NCI-H226 (cell line): Measurements from ENCODE around the gene INVS.
A peak's percentile ranks its signal among the peaks of the same experiment; 100 is the strongest.
"Not testable (repeated sequence)": the region's sequence is repeated elsewhere in the genome, so short reads cannot be mapped to it uniquely, and the experiment has no call there.

Source experiments
- DNase-seq: peaks from one replicate; pipeline ENCODE4 v3.0.0-alpha.2; 2015

The INVS gene, protein sequence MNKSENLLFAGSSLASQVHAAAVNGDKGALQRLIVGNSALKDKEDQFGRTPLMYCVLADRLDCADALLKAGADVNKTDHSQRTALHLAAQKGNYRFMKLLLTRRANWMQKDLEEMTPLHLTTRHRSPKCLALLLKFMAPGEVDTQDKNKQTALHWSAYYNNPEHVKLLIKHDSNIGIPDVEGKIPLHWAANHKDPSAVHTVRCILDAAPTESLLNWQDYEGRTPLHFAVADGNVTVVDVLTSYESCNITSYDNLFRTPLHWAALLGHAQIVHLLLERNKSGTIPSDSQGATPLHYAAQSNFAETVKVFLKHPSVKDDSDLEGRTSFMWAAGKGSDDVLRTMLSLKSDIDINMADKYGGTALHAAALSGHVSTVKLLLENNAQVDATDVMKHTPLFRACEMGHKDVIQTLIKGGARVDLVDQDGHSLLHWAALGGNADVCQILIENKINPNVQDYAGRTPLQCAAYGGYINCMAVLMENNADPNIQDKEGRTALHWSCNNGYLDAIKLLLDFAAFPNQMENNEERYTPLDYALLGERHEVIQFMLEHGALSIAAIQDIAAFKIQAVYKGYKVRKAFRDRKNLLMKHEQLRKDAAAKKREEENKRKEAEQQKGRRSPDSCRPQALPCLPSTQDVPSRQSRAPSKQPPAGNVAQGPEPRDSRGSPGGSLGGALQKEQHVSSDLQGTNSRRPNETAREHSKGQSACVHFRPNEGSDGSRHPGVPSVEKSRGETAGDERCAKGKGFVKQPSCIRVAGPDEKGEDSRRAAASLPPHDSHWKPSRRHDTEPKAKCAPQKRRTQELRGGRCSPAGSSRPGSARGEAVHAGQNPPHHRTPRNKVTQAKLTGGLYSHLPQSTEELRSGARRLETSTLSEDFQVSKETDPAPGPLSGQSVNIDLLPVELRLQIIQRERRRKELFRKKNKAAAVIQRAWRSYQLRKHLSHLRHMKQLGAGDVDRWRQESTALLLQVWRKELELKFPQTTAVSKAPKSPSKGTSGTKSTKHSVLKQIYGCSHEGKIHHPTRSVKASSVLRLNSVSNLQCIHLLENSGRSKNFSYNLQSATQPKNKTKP

DNA sequence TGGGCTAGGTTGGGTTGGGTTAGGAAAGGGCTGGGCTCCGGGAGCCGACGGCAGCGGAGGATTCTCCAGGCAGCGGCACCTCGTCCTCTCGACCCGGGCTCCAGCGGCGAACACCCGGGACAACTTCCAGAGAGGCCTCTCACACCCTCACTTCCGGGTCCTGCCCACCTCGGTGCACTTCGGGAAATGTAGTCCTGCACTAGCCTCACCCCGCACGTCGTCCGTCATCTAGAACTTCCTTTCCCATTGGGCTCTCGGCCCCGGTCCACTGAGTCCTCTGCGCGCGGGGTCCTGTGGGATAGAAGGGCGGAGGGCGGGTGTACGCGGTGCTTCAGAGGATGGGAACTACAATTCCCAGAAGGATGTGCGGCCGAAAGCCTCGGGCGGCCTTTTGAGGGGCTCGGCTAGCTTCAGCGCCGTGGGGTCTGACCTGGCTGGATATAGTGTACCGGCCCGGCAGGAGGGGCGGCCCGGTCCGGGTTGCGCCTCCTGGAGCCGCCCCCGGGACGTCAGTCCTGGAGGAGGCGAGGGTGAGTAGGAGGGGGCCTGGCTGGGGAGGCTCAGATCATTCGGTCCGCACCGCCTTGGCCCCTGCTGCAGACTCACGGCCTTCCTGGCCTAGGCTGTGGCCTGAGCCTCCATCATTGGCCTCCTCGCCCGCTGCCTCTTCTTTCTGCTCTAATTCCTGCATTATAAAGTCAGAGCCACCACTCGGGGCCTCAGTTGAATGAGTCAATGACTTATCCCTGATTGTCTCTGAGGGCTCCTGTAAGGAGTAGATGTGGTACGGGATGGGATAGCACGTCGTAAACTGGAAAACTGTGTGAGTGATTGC lies at the start of gene INVS, which contains the start of gene ERP44:
INVS (plus strand) TSS at position 357 of the 835 bp plus-strand sequence. CDS start 5,279 bp downstream, outside the sequence.
ERP44 (minus strand) TSS at position 114 of the 835 bp plus-strand sequence. CDS start 160 bp downstream, outside the sequence.
- peak; percentile 100 for DNase-seq

DNA sequence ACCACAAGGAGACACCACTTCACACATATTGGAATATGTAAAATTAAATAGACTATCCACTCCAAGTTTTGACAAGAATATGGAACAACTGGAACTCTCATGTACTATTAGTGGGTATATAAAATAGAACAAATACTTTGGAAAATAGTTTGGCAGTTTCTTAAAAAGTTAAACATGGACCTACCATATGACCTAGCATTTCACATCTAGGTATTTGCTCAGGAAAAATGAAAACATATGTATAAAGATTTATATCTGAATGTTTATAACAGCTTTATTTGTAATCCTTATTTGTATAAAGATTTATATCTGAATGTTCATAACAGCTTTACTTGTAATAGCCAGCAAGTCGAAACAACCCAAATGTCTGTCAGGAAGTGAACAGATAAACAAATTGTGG lies 49.5 kb upstream of the INVS start:
- no peak for DNase-seq

DNA sequence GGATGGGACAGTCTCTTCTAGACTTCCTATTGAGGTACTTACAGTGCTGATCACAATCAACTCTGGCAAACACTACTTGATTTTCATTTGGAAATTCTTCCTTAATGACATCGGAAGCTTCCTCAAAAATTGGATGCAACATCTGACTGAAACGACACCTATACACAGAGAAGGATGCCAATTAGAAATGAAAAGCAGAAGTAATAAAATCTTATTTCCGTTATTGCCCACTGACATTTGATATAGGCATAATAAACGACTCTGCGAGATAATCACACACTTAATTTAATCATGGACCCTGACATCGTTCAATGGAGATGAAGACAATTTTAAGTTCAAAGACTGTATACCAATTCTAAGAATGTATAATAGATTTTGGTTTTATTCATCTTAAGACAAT lies 46.7 kb upstream of the INVS start:
- no peak for DNase-seq

DNA sequence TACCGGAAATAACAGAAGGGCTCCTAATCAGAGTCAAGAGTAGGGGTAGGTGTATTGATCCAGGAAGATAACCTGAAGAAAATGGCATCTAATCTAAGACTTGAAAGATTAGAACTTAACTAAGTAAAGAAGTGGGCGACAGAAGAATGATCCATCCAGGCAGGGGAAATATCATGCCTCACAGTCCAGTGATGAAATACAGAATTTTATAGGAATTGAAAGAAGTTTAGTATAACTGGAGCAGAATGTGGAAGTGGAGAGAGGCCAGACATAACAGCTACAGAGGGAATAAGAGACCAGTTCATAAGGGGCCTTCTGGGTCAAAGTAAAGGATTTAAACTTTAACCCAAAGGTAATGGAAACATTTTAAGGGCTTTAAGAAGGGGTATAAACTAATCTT lies 42.5 kb upstream of the INVS start:
- DNase-seq, result no peak

DNA sequence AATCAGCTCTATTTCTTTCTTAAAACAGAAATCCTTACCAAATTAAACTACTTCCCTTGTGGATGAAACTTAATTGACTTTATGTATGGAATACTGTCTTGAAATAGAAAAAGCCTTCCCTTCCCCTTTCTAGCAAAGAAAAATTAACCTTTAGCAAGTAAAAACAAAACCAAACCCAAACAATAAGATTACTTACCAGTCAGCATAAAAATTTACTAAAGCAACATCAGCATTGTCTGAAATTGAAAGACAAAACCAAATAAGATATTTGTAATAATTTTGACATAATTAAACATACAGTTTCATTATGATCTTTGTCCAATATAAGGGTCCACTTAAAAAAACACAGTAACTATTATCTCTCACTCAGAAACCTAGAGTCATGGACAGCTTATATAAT lies 41.4 kb upstream of the INVS start:
- DNase-seq, result no peak

DNA sequence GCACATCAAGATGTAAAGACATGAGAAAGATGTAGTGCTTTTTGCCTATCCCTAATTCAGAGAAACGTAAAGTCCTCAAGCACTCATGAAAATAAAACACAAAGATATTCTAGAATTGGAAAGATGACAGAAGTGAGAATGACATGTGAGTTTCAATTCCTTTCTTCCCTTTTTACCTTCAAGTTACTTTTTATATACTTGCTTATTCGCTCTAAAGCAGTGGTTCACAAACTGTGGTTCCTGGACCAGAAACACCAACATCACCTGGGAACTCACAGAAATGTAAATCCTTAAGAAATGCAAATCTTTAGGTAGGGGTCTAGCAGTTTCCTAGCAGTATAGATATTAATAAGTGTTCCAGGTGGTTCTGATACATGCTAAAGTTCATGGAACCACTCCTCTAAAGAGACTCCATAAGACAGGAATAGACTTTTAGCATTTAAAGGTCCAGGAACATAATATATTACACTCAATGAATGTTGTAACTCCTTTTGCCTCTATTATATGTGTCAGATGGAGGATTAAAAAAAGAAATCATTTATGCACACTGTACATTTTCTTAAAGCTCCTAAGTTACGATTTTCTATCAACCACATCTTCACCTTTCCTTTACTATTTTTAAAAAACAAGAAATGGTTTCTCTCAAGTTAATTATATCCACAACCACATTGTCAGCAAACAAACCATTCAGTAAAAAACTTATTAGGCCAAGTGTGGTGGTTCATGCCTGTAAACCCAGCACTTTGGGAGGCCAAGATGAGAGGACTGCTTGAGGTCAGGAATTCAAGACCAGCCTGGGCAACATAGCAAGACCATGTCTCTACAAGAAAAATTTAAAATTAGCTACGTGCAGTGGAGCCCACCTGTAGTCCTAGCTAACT lies 40.1 kb upstream of the INVS start:
- no peak for DNase-seq

DNA sequence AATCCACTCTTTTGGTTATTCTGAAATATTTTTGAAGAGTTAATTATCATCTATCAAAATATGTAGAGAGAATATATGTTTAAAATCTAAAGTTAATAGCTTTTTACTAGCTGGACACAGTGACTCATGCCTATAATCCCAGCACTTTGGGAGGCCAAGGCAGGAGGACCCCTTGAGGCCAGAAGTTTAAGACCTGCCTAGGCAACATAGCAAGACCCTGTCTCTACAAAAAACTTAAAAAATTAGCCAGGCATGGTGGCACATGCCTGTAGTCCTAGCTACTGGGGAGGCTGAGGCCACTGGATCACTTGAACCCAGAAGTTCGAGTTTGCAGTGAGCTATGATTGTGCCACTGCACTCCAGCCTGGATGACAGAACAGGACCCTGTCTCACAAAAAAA lies 36.4 kb upstream of the INVS start:
- not testable (repeated sequence) for DNase-seq

DNA sequence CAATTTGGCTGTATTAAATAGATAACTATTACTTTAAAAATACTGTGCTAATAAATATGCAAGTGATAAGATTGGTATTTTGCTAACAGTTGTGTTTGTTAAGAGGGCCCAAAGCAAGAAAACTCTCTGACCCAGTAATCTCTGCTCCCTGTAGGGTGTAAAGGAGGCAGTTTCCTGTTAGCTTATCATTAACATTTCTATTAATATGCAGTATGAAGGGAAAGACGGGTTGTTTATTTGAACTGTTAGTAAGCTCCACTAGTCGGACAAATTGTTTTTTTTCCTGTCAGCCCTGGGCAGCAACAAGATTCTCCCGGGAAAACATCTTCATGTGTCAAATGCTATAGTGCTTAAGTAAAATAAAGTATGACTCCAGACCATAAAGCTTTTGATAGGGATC lies 35.9 kb upstream of the INVS start:
- DNase-seq, result no peak

DNA sequence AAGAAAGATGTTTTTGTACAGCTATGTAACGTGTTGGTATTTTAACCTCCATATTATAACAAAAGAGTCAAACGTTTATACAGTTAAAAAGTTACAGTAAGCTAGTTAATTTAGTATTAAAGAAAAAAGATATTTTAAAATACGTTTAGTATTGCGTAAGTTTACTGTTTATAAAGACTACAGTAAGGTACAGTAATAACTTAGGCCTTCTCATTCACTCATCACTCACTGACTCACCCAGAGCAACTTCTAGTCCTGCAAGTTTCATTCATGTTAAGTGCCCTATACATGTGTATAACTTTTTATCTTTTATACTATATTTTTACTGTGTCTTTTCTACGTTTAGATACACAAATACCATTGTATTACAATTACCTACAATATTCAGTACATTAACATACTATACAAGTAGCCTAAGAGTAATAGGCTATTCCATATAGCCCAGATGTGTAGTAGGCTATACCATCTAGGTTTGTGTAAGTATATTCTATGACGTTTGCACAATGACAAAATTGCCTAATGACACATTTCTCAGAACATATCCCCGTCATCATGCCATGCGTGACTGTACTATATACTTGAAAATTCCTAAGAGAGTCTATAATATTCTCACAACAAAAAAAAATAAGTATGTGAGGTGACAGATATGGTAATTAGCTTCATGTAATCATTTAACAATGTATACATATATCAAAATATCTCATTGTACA lies 34.0 kb upstream of the INVS start:
- DNase-seq, result peak; percentile 46

DNA sequence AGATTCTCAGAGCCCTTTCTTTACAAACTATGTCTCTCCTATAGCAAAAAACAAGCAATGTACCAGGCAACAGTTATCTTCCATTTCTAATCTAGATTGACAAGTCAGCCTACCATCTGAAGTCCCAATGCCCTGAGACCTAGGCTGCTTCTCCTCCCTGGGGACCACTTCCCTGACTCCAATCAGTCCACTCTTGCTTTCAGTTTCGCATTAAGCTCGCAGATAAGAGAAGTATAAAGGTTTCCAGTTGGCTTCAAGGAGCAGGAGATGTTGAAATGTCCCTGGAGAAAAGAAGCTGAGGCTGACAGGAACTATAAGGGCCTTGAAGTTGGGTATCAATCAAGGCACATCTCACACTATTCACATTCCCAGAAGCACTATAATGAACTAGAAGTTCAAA lies 32.5 kb upstream of the INVS start:
- DNase-seq, result no peak

DNA sequence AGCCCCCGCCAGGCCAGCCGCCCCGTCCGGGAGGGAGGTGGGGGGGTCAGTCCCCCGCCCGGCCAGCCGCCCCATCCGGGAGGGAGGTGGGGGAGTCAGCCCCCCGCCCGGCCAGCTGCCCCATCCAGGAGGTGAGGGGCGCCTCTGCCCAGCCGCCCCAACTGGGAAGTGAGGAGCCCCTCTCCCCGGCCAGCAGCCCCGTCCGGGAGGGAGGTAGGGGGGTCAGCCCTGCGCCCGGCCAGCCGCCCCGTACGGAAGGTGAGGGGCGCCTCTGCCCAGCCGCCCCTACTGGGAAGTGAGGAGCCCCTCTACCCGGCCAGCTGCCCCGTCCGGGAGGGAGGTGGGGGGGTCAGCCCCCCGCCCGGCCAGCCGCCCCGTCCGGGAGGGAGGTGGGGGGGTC lies 31.1 kb upstream of the INVS start:
- DNase-seq, result not testable (repeated sequence)

DNA sequence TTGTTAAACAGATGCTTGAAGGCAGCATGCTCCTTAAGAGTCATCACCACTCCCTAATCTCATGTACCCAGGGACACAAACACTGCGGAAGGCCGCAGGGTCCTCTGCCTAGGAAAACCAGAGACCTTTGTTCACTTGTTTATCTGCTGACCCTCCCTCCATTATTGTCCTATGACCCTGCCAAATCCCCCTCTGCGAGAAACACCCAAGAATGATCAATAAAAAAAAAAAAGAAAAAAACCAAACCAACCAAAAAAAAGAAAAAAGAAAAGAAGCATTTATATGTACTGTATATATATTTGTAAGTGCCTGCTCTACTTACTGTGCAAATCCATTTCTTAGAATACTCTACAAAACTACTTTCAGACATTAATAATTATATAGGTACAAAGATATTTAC lies 30.0 kb upstream of the INVS start:
- not testable (repeated sequence) for DNase-seq

DNA sequence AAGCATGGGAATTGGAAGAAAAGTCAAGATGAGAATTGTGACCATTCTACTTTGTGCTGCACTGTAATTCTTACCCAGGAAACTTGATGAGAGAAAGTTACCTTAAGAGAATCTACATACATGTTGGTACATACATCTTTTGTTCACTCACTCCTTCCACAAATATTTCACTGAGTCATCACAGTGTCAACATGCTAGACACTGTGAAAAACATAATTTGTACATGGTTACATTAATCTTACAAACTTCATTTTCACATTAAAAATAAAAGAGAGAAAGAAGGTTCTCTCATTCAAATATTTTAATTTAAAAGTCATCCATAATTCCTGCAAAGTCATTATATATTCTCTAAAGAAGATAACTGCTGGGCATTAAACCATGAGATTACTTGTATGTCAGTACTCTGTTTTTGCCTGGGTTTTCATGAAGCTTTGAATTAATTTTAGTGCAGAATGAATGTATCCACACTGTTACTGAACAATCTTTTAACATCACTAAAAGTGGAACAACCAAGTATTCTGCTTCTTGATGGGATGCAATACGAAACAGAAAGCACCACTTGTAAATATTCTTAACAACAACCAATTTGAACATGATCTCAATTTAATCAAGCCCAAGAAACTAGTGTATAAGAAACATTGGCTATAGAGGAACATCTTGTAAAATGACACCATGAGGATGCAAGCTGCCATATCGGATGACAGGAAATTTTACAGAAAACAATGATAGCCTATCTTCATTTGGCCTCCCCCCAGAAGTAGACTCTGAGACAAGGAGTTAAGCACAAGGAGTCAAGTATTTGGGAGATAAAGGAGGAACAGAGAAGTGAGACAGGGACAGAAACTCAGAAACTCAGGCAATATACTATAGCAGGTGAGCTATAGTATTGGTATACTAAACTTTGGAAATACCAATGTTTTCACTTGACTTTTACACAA lies 28.7 kb upstream of the INVS start:
- no peak for DNase-seq

DNA sequence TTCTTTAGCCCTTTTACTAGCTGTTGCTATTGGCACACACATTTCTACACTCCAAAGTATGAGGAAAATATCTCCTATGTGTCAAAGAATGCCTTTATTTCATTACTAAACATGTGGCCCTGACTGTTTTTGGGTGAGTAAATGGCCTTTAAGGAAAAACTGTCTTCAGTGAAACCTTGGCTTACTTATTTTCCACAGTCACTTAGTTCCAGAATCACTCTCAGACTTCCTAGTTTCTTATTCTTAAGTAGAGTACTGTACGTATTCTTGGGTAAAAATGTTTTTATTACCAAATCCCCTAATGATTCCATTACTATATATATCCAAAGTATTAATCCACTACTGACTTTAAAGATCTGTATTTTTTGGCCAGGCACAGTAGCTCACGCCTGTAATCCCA lies 27.8 kb upstream of the INVS start:
- DNase-seq, result no peak

DNA sequence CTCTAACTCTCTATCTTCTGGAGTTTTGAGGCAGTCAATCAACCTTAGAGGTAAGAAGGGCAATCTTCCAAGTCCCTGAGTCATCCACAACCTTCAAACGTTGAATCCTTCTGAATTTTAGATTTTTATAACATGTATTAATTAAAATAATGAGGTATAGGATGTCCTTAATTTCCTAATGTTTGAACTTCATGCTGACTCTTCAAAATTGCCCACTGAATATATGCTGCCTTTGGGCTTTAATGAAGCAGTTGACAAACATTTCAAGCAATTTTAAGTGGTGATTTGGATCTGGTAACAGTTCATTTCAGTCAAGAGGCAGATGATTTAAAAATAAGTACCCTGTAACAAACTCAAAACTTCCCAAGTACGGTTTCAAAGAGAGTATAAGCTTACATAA lies 26.2 kb upstream of the INVS start:
- DNase-seq, result peak; percentile 4

DNA sequence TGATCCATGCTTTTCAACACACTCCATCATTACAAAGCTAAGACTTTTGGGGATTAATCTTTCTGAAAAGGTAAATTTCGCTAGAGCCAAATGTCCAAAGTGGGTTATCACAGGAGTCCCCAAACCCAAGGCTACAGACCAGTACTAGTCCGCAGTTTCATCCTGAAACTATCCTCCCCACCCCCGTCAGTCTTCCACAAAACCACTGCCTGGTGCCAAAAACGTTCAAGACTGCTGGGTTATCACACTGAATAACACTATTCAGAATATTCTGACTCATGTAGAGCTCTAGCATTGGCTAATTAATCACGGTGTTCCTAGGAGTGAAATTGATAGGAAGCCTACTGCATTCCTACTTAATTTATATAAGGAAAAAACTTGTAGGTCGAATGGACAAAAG lies 24.9 kb upstream of the INVS start:
- peak; percentile 17 for DNase-seq

DNA sequence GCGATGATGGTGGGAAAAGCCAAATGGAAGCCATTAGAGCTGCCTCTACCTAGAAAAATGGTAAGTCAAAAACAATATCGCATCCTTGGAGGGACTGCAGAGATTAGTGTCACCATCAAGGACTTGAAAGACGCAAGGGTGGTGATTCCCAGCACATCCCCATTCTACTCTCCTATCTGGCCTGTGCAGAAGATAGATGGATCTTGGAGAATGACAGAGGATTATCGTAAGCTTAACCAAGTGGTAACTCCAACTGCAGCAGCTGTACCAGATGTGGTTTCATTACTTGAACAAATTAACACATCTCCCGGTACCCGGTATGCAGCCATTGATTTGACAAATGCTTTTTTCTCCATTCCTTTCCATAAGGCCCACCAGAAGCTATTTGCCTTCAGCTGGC lies 24.1 kb upstream of the INVS start:
- no peak for DNase-seq

DNA sequence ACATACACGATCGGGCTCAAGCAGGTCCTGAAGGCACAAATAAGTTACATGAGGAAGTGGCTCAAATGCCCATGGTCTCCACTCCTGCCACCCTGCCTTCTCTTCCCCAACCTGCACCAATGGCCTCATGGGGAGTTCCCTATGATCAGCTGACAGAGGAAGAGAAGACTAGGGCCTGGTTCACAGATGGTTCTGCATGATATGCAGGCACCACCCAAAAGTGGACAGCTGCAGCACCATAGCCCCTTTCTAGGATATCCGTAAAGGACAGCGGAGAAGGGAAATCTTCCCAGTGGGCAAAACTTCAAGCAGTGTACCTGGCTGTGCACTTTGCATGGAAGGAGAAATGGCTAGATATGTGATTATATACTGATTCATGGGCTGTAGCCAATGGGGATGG lies 22.8 kb upstream of the INVS start:
- not testable (repeated sequence) for DNase-seq

DNA sequence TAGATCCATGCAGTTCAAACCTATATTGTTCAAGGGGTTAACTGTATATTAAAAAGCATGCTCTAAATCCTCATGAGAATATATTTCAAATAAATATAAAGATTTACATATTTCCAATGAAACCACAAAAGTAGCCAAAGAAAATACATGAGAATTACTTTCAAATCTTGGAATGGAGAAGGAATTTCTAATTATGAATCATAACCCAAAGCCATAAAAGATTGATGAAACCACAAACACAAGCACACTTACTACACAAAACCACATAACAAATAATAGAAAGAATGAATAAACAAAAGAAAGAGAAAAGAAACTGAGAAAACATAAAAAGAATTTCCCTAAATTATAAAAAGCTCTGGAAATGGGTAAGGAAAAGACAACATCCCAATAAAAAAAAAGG lies 16.3 kb upstream of the INVS start:
- DNase-seq, result no peak
